ENCODE measurements around the gene FAM98C.
A peak's percentile ranks its signal among the peaks of the same experiment; 100 is the strongest.

Gene FAM98C

DNA sequence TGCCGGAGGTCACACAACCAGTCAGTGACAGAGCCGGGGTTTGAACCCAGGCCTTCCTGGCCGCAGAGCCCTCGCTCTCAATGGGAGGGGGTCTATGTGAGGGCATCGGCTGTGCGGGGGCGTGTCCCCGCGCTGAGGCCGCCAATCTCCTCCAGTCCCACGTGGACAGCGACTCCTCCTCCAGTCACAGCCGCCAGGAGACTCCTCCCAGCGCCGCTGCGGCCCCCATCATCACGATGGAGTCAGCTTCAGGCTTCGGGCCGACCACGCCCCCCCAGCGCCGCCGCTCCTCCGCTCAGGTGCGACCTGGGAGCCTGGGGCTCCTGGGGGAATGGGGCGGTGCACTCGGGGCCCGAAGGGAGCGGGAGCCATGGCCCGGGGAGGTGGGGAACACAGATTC lies 8.4 kb upstream of the FAM98C start:
- no peak overlapping the region for H3K4me3 ChIP-seq (replicated peaks; ENCODE audit: low read depth, low read length)
- DNase-seq (ENCODE audit: extremely low read depth, low read depth): no peak
- TF ChIP-seq, protein P1, sequence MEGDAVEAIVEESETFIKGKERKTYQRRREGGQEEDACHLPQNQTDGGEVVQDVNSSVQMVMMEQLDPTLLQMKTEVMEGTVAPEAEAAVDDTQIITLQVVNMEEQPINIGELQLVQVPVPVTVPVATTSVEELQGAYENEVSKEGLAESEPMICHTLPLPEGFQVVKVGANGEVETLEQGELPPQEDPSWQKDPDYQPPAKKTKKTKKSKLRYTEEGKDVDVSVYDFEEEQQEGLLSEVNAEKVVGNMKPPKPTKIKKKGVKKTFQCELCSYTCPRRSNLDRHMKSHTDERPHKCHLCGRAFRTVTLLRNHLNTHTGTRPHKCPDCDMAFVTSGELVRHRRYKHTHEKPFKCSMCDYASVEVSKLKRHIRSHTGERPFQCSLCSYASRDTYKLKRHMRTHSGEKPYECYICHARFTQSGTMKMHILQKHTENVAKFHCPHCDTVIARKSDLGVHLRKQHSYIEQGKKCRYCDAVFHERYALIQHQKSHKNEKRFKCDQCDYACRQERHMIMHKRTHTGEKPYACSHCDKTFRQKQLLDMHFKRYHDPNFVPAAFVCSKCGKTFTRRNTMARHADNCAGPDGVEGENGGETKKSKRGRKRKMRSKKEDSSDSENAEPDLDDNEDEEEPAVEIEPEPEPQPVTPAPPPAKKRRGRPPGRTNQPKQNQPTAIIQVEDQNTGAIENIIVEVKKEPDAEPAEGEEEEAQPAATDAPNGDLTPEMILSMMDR (IDR thresholded peaks at IDR 0.05; ENCODE audit: low read depth, low read length, missing control alignments): no peak

DNA sequence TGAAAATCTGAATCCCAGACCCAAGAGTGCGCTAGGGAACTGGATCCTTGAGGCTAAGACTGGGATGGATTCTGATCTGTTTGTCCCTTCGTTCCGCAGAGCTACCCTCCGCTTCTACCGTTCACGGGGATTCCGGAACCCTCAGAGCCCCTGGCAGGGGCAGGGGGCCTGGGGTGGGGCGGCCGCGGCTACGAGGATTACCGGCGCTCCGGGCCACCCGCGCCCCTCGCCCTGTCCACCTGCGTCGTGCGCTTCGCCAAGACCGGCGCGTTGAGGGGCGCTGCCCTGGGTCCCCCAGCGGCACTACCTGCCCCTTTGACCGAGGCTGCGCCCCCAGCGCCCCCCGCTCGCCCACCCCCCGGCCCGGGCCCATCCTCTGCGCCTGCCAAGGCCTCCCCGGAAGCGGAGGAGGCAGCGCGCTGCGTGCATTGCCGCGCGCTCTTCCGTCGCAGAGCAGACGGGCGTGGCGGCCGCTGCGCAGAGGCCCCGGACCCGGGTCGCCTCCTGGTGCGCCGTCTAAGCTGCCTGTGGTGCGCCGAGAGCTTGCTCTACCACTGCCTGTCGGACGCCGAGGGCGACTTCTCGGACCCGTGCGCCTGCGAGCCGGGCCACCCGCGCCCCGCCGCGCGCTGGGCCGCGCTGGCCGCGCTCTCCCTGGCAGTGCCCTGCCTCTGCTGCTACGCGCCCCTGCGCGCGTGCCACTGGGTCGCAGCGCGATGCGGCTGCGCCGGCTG lies 7.3 kb upstream of the FAM98C start:
- no peak for DNase-seq (ENCODE audit: extremely low read depth, low read depth)
- TF ChIP-seq, protein P1 (IDR thresholded peaks at IDR 0.05; ENCODE audit: low read depth, low read length, missing control alignments): no peak

DNA sequence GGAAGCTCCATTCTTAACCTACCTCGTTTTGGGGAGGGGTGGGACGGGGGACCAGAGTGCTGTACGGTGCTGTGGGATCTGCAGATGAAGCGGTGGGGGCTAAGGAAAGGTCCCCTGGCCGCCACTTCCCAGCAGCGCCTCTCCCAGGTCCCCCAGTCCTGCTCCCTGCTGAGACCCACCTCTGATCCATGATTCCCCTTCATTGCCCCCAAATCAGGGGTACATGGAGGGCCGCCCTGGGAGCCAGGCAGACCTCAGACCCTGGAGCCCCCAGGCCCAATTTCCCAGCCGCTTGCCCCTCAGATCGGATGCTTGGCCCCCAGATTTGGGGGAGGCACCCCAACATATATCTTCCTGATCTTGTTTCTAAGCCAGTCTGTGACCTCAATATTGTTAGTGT lies 3.8 kb upstream of the FAM98C start:
- TF ChIP-seq, protein P1 (IDR thresholded peaks at IDR 0.05; ENCODE audit: low read depth, low read length, missing control alignments): no peak
- H3K4me3 ChIP-seq (replicated peaks; ENCODE audit: low read depth, low read length): no peak overlapping the region
- DNase-seq (ENCODE audit: extremely low read depth, low read depth): no peak

More for the DNA sequence above, 7.3 kb upstream of the FAM98C start:
- no peak overlapping the region for H3K4me3 ChIP-seq (replicated peaks; ENCODE audit: low read depth, low read length)

DNA sequence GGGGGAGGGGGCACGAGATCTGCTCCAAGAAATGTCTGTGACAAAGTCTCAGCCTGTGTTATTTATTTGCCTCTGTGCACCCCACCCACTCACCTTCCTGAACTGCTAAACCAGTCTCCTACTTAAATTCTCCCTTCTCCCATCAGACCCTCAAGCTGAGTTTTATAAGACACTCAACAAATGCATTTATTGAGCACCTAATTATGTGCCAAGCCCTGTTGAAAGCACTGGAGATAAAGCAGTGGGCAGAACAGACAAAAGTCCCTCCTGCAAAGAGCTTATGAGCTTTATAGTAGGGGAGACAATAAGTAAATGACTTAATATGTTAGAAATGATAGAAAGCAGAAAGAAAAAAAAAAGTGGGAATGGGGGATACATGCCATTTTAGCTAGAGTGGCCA lies 3.4 kb upstream of the FAM98C start:
- no peak overlapping the region for H3K4me3 ChIP-seq (replicated peaks; ENCODE audit: low read depth, low read length)
- no peak for DNase-seq (ENCODE audit: extremely low read depth, low read depth)
- TF ChIP-seq, protein P1 (IDR thresholded peaks at IDR 0.05; ENCODE audit: low read depth, low read length, missing control alignments): no peak

DNA sequence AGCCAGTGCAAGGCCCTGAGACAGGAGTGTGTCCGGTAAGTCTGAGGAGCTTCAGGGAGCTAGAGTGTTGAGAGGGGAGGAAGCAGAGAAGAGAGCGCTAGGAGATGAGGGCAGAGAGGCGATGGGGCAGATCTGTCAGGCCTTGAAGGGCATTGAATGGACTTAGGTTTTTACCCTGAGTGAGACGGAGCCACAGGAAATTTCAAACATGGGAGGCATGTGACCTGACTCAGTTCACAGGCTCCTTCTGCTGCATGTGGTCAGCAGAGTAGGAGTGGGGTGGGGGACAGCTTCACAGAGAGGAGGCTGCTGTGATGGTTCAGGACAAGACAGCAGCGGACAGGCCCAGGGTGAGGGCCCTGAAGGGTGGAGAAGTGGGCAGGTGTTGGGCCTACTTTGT lies 2.5 kb upstream of the FAM98C start:
- no peak for DNase-seq (ENCODE audit: extremely low read depth, low read depth)
- TF ChIP-seq, protein P1 (IDR thresholded peaks at IDR 0.05; ENCODE audit: low read depth, low read length, missing control alignments): no peak
- no peak overlapping the region for H3K4me3 ChIP-seq (replicated peaks; ENCODE audit: low read depth, low read length)

DNA sequence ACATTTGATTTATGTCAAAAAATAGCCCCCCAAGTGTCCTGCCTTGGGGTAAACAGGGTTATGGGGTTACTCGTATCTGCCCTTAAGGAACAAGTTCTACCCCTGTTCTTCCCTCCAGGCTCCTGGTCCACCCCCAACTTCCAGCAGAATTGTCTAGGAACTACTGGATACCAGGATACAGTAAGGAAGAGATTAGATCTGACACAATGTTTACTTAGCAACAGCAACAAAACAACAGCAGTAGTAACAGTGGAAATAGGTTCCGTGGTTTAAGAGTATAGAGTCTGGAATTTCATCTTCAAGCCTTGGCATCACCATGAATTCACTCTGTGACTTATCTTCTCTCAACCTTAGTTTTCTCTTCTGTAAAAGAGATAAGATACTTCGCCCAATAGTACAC lies 1.7 kb upstream of the FAM98C start:
- no peak for DNase-seq (ENCODE audit: extremely low read depth, low read depth)
- TF ChIP-seq, protein P1 (IDR thresholded peaks at IDR 0.05; ENCODE audit: low read depth, low read length, missing control alignments): no peak
- H3K4me3 ChIP-seq (replicated peaks; ENCODE audit: low read depth, low read length): no peak overlapping the region

DNA sequence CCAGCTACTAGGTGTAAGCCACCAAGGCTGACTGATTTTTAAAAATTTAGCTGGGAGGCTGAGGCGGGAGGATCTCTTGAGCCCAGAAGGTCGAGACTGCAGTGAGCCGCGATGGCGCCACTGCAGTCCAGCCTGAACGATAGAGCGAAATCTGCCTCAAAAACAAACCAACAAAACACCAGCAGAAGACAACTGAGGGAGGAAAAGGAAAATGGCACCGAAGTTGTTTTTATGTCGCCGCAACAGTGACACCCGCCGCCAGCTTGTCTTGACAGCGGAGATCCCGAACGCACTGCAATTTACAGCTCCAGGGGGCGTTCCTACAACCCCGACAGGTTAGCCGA lies 298 bp upstream of the FAM98C start:
- TF ChIP-seq, protein P1 (IDR thresholded peaks at IDR 0.05; ENCODE audit: low read depth, low read length, missing control alignments): no peak
- no peak for DNase-seq (ENCODE audit: extremely low read depth, low read depth)
- peak overlapping the region; percentile 77; the same call in 1 of the 2 replicates for H3K4me3 ChIP-seq (replicated peaks; ENCODE audit: low read depth, low read length)

Data from HFF-Myc (cell line).